Inferior parietal cortex (tissue), 1 donor: ENCODE measurements around the gene PANK4.
A peak's percentile ranks its signal among the peaks of the same experiment; 100 is the strongest.
"Not testable (repeated sequence)": the region's sequence is repeated elsewhere in the genome, so short reads cannot be mapped to it uniquely, and the experiment has no call there.

Source experiments
- DNase-seq: peaks from one replicate; pipeline ENCODE4 v3.0.0-alpha.2; 2016; ENCODE audit errors: extremely low spot score

PANK4 gene

GRCh38 chr1:2525920-2526823 is at the start of gene PANK4:
PANK4 (minus strand) TSS chr1:2526596; CDS start chr1:2526587, 9 bp downstream.
- DNase-seq, result peak; percentile 91

- DNase-seq, result no peak
These were observed 48.0 kb upstream of the PANK4 start for GRCh38 chr1:2574350-2574749.

GRCh38 chr1:2573250-2573920 is 47.0 kb upstream of the PANK4 start:
- no peak for DNase-seq

GRCh38 chr1:2571348-2571747 is 45.0 kb upstream of the PANK4 start:
- DNase-seq, result no peak

- no peak for DNase-seq
These were observed 43.9 kb upstream of the PANK4 start for GRCh38 chr1:2570332-2570731.

- not testable (repeated sequence) for DNase-seq
These were observed 43.3 kb upstream of the PANK4 start for GRCh38 chr1:2569703-2570102.

GRCh38 chr1:2569060-2569459 is 42.7 kb upstream of the PANK4 start:
- DNase-seq, result no peak

GRCh38 chr1:2568187-2568816 is 41.9 kb upstream of the PANK4 start:
- not testable (repeated sequence) for DNase-seq

- DNase-seq, result no peak
These were observed 40.8 kb upstream of the PANK4 start for GRCh38 chr1:2567083-2567679.

GRCh38 chr1:2566101-2567045 is 40.0 kb upstream of the PANK4 start:
- no peak for DNase-seq

- DNase-seq, result no peak
These were observed 38.5 kb upstream of the PANK4 start for GRCh38 chr1:2564815-2565374.

- DNase-seq, result no peak
These were observed 37.8 kb upstream of the PANK4 start for GRCh38 chr1:2564006-2564814.

- no peak for DNase-seq
These were observed 36.8 kb upstream of the PANK4 start for GRCh38 chr1:2563205-2563604.

GRCh38 chr1:2561898-2562895 is 35.8 kb upstream of the PANK4 start:
- DNase-seq, result no peak

GRCh38 chr1:2561446-2561845 is 35.0 kb upstream of the PANK4 start:
- no peak for DNase-seq

GRCh38 chr1:2560299-2561073 is 34.1 kb upstream of the PANK4 start:
- no peak for DNase-seq

- no peak for DNase-seq
These were observed 33.3 kb upstream of the PANK4 start for GRCh38 chr1:2559509-2560298.
